Measurements from ENCODE around the gene ALCAM.
"Not testable (repeated sequence)": the region's sequence is repeated elsewhere in the genome, so short reads cannot be mapped to it uniquely, and the experiment has no call there.

Gene ALCAM

GRCh38 chr3:105537371-105538080 lies 170.8 kb downstream of the ALCAM start:
- DNase-seq, result no peak

- DNase-seq, result no peak
Measured at GRCh38 chr3:105538483-105538882, 171.8 kb downstream of the ALCAM start.

DNA sequence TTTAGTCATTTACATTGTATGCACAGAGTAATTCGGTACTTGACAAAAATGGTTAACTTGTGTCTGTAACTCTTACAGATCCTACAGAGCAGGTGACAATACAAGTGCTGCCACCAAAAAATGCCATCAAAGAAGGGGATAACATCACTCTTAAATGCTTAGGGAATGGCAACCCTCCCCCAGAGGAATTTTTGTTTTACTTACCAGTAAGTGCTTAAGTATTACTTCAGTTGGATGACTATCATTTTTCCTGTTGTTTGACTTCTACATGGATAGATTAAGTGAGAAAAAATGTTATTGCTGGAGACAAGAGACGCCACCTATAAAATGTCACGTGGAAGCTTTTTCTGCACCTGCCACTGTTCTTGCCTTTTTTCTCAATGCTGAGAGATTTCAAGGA lies 173.2 kb downstream of the ALCAM start:
- DNase-seq, result no peak

DNA sequence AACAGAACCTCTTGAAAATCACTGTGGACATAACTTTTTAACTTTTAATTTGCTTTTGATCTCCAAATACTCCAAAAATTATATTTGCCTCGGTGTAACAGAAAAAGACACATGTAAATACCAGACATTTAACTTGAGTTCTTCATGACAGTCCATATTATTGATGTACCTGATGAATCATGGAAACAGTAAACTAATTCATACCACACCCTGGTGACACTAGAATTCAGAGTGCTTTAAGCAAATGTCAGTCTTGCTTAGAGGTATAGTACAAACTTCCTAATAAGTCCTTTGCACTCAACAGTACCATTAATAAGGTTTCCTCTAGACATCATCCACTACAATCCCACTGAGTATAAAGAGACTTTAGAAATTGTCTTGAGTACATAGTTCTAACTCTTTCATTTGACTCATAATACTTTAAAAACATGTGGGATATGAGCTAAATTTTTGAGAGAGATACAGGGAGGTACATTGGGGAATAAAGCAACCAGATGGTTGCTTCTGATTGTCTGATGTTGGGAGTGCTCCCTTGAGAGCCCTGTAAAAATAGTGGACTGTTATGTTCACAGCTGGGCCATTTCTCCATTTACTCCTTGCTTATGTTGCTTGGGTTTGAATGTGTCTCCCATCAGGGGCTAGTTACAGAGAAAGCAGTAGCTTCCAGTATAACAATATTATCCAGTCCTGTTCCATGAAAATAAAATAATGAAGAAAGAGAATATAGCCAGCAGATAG lies 175.7 kb downstream of the ALCAM start:
- no peak for DNase-seq

DNA sequence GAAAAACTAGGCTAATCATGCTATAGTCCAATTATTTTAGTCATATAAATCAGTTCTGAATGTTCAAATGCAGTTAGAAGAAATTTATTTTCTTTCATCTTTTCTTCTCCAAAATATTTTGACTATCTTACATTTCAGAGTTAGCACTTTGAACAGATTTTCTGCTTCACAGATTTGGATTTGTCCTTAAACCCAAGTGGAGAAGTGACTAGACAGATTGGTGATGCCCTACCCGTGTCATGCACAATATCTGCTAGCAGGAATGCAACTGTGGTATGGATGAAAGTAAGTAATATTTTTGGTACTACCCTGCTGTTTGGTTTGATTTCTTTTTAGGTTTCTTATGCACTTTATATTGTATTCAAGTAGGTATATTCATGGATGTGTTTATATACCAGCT lies 178.3 kb downstream of the ALCAM start:
- no peak for DNase-seq

- DNase-seq, result no peak
Measured at GRCh38 chr3:105553851-105554250, 187.1 kb downstream of the ALCAM start.

GRCh38 chr3:105555206-105555605 lies 188.5 kb downstream of the ALCAM start:
- DNase-seq, result no peak

DNA sequence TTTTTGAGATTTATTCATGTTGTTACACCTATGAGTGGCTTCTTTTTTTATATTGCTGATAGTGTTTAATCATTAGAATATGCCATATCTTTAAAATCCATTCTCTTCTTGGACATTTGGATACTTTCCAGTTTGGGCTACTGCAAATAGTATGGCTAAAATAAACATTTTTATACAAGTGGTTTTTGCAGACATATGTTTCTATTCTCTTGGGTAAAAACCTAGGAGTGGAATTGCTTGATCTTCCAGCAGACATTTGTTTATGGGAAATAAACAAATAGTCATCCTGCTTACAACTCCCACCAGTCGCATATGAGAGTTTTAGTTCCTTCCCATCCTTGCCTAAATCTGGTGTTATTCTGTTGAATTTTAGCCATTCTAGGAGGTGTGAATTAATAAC lies 193.1 kb downstream of the ALCAM start:
- no peak for DNase-seq

- DNase-seq, result no peak
Measured at GRCh38 chr3:105561876-105562275, 195.2 kb downstream of the ALCAM start.

GRCh38 chr3:105564546-105565288 lies 198.0 kb downstream of the ALCAM start:
- DNase-seq, result no peak

GRCh38 chr3:105571005-105571404 lies 204.3 kb downstream of the ALCAM start:
- DNase-seq, result no peak

- DNase-seq, result no peak
Measured at GRCh38 chr3:105572501-105572900, 205.8 kb downstream of the ALCAM start.

- DNase-seq, result no peak
Measured at GRCh38 chr3:105579439-105579838, 212.7 kb downstream of the ALCAM start.

- no peak for DNase-seq
Measured at GRCh38 chr3:105580296-105580965, 213.7 kb downstream of the ALCAM start.

- DNase-seq, result no peak
Measured at GRCh38 chr3:105582015-105582414, 215.3 kb downstream of the ALCAM start.

GRCh38 chr3:105584003-105584790 lies 217.5 kb downstream of the ALCAM start:
- no peak for DNase-seq

GRCh38 chr3:105593315-105593714 lies 226.6 kb downstream of the ALCAM start:
- no peak for DNase-seq

- DNase-seq, result no peak
Measured at GRCh38 chr3:105594219-105594618, 227.5 kb downstream of the ALCAM start.

- no peak for DNase-seq
Measured at GRCh38 chr3:105598042-105598796, 231.5 kb downstream of the ALCAM start.

DNA sequence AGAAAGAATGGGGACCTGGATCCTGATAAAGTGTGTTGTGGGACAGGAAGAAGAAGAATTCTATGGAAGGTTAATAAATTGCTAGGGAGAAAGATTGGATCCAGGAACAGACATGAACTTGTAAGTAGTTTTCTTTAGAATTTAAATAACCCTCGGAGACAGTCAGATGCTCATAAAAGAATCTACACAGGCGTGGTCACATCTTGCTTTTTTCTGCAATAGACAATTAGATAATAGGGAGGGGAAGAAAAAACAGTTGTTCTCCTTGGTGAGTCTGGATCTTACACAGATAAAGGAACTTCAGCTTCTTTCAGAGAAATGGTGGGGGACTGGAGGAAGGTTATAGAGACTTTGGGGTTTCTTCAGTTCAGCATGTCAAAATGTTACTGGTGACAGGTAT lies 232.6 kb downstream of the ALCAM start:
- no peak for DNase-seq

DNA sequence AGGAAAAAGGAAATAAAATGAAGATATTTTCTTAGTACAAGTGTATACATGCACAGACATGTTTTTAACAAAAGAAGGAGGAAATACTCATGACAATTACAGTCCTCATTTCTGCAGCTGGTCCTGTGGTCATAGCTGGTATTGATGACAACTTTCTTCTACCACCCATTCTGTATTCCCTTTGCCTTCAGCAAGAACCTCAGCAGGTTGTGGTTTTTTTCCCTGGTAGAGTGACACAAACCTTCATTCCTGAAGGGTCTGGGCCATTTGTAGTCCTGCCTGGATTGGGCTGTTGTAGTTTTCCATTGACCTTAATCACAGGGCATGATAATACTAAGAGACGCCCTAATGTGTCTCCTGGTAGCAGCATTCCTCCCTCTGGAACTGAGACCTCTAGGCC lies 235.0 kb downstream of the ALCAM start:
- not testable (repeated sequence) for DNase-seq

- not testable (repeated sequence) for DNase-seq
Measured at GRCh38 chr3:105602286-105602685, 235.6 kb downstream of the ALCAM start.
